GM13976 (cell line): Measurements from ENCODE around the gene BTBD18.
A peak's percentile ranks its signal among the peaks of the same experiment; 100 is the strongest.

Experiments used
- DNase-seq: peaks from one replicate; pipeline ENCODE4 v3.0.0; 2012; ENCODE audit warnings: low spot score
- in situ Hi-C: fragments of 300-500 bp; cut with MboI; formaldehyde crosslinking; loops from one replicate; pipeline ENCODE4 v1.12.0; 2022; ENCODE audit warnings: low sequenced_read_pairs, mixed read lengths, inconsistent platforms; ENCODE audit not compliant: unreplicated experiment
- TF ChIP-seq, protein P1 (sequence below): IDR thresholded peaks from 2 replicates; pipeline ENCODE4 v1.5.1; 2012; ENCODE audit warnings: borderline replicate concordance, mild to moderate bottlenecking; ENCODE audit not compliant: insufficient read depth; ENCODE audit errors: extremely low read depth, missing control alignments, control extremely low read depth

Gene BTBD18, protein sequence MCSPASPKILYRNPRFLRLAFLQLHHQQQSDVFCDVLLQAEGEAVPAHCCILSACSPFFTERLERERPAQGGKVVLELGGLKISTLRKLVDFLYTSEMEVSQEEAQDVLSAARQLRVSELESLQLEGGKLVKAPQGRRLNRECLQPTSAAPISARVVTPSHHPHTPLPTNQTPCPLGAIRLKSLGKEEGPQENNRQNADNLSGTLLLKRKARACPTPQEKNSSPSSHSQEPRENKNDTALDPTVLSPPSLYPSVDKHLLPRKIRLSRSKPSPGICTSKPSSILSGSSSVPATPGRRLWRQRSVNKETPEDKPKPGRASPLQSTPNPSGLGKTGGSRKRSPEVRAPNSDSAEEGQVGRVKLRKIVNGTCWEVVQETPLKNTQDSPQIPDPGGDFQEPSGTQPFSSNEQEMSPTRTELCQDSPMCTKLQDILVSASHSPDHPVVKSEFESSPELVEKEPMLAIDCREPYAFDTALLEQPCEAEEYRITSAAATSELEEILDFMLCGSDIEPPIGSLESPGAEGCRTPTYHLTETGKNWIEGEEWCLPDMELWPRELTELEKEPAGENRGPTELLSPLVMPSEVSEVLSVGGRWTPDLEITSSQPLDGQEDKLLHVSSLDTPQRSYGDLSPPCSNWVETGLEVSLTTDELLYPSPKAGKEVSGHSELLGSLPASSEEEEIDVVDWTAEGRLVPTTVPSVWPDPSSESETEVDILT

DNA sequence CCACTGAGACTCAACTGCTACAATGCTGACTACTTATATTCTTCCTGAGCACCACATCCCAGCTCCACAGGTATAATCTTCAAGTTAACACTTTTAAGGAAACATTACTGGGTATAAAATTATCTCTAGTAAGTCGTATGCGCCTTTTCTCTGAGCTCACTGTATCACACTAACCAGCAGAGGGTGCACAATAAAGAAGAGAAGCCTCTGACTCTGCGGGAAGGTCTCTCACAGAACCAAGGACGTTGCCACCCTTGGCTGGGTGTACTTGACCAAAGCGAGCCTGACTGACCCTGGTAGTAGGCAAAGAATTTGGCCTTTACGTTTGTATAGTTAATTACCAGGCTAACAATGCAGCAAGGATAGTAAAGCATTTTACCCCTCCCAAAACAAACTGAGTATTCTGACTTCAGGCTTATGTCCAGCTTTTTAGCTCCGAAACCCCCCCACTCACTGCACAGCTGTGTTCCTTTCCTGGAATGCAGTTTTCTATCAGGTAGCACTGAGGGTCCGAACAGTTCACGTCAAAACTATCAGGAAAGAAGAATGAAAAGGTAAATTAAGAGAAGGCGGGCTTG is at the start of gene BTBD18:
Gene BTBD18 (minus strand): TSS at position 144 of the 578 bp plus-strand sequence. CDS start 631 bp downstream, outside the sequence.
- TF ChIP-seq, protein P1, sequence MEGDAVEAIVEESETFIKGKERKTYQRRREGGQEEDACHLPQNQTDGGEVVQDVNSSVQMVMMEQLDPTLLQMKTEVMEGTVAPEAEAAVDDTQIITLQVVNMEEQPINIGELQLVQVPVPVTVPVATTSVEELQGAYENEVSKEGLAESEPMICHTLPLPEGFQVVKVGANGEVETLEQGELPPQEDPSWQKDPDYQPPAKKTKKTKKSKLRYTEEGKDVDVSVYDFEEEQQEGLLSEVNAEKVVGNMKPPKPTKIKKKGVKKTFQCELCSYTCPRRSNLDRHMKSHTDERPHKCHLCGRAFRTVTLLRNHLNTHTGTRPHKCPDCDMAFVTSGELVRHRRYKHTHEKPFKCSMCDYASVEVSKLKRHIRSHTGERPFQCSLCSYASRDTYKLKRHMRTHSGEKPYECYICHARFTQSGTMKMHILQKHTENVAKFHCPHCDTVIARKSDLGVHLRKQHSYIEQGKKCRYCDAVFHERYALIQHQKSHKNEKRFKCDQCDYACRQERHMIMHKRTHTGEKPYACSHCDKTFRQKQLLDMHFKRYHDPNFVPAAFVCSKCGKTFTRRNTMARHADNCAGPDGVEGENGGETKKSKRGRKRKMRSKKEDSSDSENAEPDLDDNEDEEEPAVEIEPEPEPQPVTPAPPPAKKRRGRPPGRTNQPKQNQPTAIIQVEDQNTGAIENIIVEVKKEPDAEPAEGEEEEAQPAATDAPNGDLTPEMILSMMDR: peak; percentile 43
- peak; percentile 71 for DNase-seq
- in situ Hi-C loops: no loop called here

DNA sequence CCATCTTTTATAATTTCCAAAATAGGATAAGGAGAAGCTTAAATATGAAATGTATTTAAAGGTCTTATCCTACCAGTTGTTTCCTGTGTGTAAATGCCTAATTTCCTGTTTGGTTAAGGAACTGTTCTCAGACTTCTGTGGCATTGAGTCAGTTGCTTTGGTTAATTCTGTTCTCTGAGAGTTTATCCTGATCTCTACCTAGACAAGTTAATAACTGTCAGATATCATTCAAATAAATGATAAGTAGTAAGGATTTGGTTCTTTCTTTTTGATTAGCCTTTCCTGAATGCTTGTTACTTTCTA is 49.5 kb upstream of the BTBD18 start:
- TF ChIP-seq, protein P1: no peak
- in situ Hi-C loops: loop anchor here (5.0 to 25.0 kb wide), 3 partner anchors 39 to 711 kb away; partner anchors contain the start of genes CLP1, CTNND1, OR5B21 and ZDHHC5
- DNase-seq: no peak

DNA sequence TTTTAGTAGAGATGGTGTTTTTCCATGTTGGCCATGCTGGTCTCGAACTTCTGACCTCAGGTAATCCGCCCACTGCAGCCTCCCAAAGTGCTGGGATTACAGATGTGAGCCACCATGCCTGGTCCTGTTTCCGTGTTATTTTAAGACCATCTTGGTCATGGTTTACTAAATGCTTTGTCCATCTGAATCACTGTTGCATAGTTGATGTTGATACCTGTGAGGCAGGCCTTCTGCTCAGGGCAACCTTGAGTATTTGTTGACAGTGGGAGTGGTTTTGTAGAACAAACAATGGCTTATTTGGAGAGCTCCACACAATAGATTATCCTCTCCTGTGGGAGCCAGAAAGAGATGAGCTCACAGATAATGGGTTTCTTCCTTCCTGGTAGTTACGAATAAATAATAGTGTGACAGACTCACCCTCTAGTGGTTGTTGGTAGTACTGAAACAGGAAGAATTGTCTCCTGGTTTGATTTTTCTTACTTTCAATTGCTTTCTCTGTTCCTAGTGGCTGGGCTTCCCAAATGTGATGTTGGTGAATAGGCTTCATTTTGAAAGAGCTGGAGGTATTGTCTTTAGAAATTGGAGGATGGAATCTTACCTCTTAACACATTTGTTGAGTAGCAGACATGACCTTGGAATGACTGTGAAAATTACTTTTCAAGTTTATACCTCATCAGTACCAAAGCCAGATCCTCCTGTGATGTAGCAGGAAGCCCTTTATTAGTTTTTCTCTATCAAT is 49.0 kb upstream of the BTBD18 start:
- peak; percentile 76 for DNase-seq
- in situ Hi-C loops: loop anchor here (5.0 to 25.0 kb wide), 3 partner anchors 38 to 712 kb away; partner anchors contain the start of genes CLP1, CTNND1, OR5B21 and ZDHHC5
- TF ChIP-seq, protein P1: peak; percentile 76

DNA sequence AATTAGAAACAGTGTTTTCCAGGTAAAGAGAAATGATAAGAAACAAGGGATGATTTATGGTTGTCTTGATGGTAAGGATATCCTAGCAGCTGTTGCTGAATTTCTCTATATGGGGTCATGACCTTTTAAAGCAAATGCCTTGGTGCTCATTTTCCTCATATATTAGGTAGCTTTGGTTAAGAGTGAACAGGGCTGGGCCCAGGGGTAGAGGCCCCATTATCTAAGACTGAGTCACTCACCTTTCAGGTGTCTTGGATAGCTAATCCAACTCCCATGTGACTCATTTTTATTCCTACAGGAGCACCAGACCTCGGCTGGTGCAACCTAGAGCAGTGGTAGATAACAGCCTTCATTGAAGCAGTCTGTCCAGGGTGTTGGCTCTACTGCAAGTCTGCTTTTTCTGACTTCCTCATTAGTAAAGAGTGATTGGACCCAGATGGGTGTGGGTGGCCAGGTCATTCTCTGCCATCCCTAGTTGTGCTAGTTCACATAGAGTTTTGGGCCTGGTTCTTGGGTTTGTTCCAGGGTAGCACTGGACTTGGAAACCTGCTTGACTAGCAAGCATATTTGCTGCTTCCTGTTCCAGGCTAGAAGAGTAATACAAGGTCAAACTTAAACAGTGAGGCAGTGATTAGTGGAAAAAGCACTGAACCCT is 47.4 kb upstream of the BTBD18 start:
- TF ChIP-seq, protein P1: no peak
- DNase-seq: no peak
- in situ Hi-C loops: loop anchor here (10.0 kb wide), 1 partner anchor 54 kb away; the partner anchor contains the start of gene SELENOH

DNA sequence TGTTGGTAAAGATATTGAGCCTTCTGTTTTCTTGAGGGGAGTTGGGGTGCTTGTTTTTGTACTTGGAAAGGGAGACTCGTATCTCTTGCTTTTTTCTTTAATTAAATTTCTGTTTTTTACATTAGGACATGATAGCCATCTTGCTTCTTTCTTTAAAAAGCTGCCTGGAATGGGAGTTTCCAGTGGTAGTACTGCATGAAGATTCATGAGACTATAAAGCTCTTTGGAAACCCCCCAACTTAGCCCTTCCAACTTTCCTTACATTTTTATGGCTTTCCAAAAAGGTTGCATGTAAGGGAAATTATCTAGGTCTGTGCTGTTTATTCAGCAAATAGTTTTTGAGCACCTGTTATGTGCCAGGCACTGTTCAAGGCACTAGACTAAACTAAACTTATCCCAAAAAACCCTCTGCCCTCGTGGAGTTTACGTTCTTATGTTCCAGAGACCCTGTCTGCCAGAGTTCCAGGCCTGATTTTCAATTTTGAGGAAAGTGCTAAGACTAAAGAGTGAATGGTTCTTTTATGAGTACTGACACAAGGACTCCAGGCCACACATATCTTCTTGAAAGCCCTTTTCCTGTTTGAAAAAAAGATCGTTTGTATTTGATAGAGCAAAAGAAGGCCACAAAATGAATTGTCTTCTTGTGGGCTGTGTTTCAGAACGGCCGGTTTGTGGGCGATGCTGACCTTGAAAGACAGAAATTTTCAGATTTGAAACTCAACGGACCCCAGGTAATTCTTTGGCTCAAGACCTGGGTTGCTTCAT is 41.9 kb upstream of the BTBD18 start:
- TF ChIP-seq, protein P1: no peak
- no peak for DNase-seq
- in situ Hi-C loops: loop anchor here (10.0 kb wide), 1 partner anchor 49 kb away; the partner anchor contains the start of gene SELENOH
